ENCODE results near the gene ZFAND3. TPM values are rescaled to one million over a fixed set of nuclear protein-coding genes. Genes with fewer than 3 reads are reported as not detected.

ZFAND3 gene
- polyA plus RNA-seq, 3 donors, result 11.5 to 21.1 (median 11.7) TPM

GRCh38 chr6:38063973-38064372 is 244.4 kb downstream of the ZFAND3 start:
- peaks cover 2% of the 10 kb centered on the region for H3K79me2 ChIP-seq (ENCODE audit: insufficient read depth, low read length)
- no peak overlapping the region for H3K4me3 ChIP-seq (replicated peaks in 1 of 3; ENCODE audit: low read depth in 2 of 3, low read length in 3 of 3)
- H3K4me3 Mint-ChIP-seq, result no peak overlapping the region
- H3K9me3 Mint-ChIP-seq, result no peaks in the 10 kb centered on the region
- no peak overlapping the region for H3K9ac ChIP-seq (ENCODE audit: insufficient read depth, low read length, poor library complexity, severe bottlenecking)
- peaks cover 89% of the 10 kb centered on the region for H4K20me1 ChIP-seq (ENCODE audit: insufficient read depth, low read length)
- WGBS (ENCODE audit: insufficient coverage), result no CpG with 5 or more reads among the region's 3 CpGs
- intact Hi-C loops (cut with micrococcal nuclease), result no loop called here
- no peaks in the 10 kb centered on the region for H3K4me1 Mint-ChIP-seq
- H3K9me3 ChIP-seq (replicated peaks in 1 of 2; ENCODE audit: control insufficient read depth in 1 of 2, insufficient read depth in 1 of 2, low read length in 2 of 2), result no peaks in the 10 kb centered on the region
- peaks cover 50 to 52% of the 10 kb centered on the region in 2 donors for H3K36me3 Mint-ChIP-seq
- H2AFZ ChIP-seq (ENCODE audit: insufficient read depth, low read depth, low read length, poor library complexity, severe bottlenecking), result no peak overlapping the region
- no peak for DNase-seq
- peaks cover 25 to 75% of the 10 kb centered on the region in 2 donors for H3K36me3 ChIP-seq (replicated peaks in 1 of 2; ENCODE audit: control insufficient read depth in 1 of 2, insufficient read depth in 2 of 2, low read length in 2 of 2)
- no peak for TF ChIP-seq CTCF (IDR thresholded peaks at IDR 0.05)
- H3K27me3 Mint-ChIP-seq (ENCODE audit: low read depth in 3 of 3), result no peaks in the 10 kb centered on the region
- H3K27ac ChIP-seq (ENCODE audit: low read depth in 1 of 2, low read length in 2 of 2), result no peak overlapping the region
- no peak overlapping the region for H3K27ac Mint-ChIP-seq
- no peaks in the 10 kb centered on the region for H3K27me3 ChIP-seq (ENCODE audit: control insufficient read depth in 2 of 2, insufficient read depth in 2 of 2, low read length in 2 of 2)
- no peaks in the 10 kb centered on the region for H3K4me1 ChIP-seq (ENCODE audit: control insufficient read depth in 1 of 2, insufficient read depth in 2 of 2, low read length in 2 of 2)
- H3K4me2 ChIP-seq (replicated peaks; ENCODE audit: extremely low read depth, low read length, poor library complexity, severe bottlenecking), result no peak overlapping the region

DNA sequence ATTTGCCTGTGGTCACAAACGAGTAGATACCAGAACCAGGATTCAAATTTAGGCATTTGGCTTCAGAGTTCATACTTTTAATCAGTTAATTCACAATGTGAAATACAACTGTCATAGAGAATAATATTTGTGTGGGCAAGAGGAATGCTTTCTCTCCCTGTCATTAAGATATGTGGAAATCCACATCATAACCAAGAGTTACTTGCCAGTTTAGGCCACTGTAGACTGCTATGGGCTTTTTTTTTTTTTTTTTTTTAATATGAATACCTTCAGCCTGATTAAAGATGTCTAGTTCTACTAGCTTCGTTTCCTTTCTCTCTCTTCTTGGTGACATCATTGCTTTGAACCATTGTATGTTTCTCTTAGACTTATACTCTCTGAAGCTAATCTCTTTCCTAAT is 244.9 kb downstream of the ZFAND3 start:
- peaks cover 50 to 52% of the 10 kb centered on the region in 2 donors for H3K36me3 Mint-ChIP-seq
- TF ChIP-seq CTCF (IDR thresholded peaks at IDR 0.05), result no peak
- no peak overlapping the region for H3K4me2 ChIP-seq (replicated peaks; ENCODE audit: extremely low read depth, low read length, poor library complexity, severe bottlenecking)
- no peak overlapping the region for H3K27ac ChIP-seq (ENCODE audit: low read depth in 1 of 2, low read length in 2 of 2)
- H3K27me3 ChIP-seq (ENCODE audit: control insufficient read depth in 2 of 2, insufficient read depth in 2 of 2, low read length in 2 of 2), result no peaks in the 10 kb centered on the region
- no peak overlapping the region for H2AFZ ChIP-seq (ENCODE audit: insufficient read depth, low read depth, low read length, poor library complexity, severe bottlenecking)
- H3K27me3 Mint-ChIP-seq (ENCODE audit: low read depth in 3 of 3), result no peaks in the 10 kb centered on the region
- H3K9me3 Mint-ChIP-seq, result no peaks in the 10 kb centered on the region
- no CpG with 5 or more reads among the region's 2 CpGs for WGBS (ENCODE audit: insufficient coverage)
- no peak overlapping the region for H3K9ac ChIP-seq (ENCODE audit: insufficient read depth, low read length, poor library complexity, severe bottlenecking)
- intact Hi-C loops (cut with micrococcal nuclease), result no loop called here
- DNase-seq, result no peak
- H3K79me2 ChIP-seq (ENCODE audit: insufficient read depth, low read length), result peaks cover 5% of the 10 kb centered on the region
- H3K36me3 ChIP-seq (replicated peaks in 1 of 2; ENCODE audit: control insufficient read depth in 1 of 2, insufficient read depth in 2 of 2, low read length in 2 of 2), result peaks cover 25 to 75% of the 10 kb centered on the region in 2 donors
- no peak overlapping the region for H3K27ac Mint-ChIP-seq
- no peak overlapping the region for H3K4me3 ChIP-seq (replicated peaks in 1 of 3; ENCODE audit: low read depth in 2 of 3, low read length in 3 of 3)
- no peaks in the 10 kb centered on the region for H3K4me1 Mint-ChIP-seq
- H3K4me1 ChIP-seq (ENCODE audit: control insufficient read depth in 1 of 2, insufficient read depth in 2 of 2, low read length in 2 of 2), result no peaks in the 10 kb centered on the region
- peaks cover 90% of the 10 kb centered on the region for H4K20me1 ChIP-seq (ENCODE audit: insufficient read depth, low read length)
- no peaks in the 10 kb centered on the region for H3K9me3 ChIP-seq (replicated peaks in 1 of 2; ENCODE audit: control insufficient read depth in 1 of 2, insufficient read depth in 1 of 2, low read length in 2 of 2)
- H3K4me3 Mint-ChIP-seq, result no peak overlapping the region

All from CD14-positive monocyte (primary cell).